Renal cortical epithelial cell (primary cell): Measurements from ENCODE around the gene AZI2. TPM values are rescaled to one million over a fixed set of nuclear protein-coding genes. Genes with fewer than 3 reads are reported as not detected.
A peak's percentile ranks its signal among the peaks of the same experiment; 100 is the strongest.

Experiments
- DNase-seq: peaks from one replicate; pipeline ENCODE4 v3.0.0-alpha.2; 2011; ENCODE audit warnings: low read depth
- total RNA-seq: library from RNA; depleted of rRNA; stranded (reverse); fragments of >200 nt; gene quantifications from 2 replicates; pipeline ENCODE4 v1.2.3, GENCODE V29; 2014

The AZI2 gene
- total RNA-seq, 1 donor from 2014 or later, result 114 TPM

DNA sequence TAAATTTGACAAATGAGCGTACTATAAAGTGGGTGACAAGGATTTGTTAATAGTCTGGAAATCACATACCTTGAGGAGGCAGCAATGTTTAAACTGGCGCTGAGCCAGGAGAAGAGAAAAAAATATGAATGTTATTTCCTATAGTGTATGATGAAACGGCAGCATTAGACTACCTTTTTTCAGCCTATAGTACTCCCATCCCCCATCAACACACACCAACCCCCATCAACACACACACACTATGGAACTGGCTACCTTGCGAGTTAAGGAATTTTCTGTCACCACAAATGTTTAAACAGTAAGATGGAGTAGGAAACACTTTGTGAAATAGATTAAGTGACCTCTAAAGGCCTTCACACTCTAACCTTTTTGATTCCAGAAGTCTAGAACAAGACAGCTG is 46.9 kb downstream of the AZI2 start:
- no peak for DNase-seq

- no peak for DNase-seq
Observed at GRCh38 chr3:28300345-28300962, 48.2 kb downstream of the AZI2 start.

DNA sequence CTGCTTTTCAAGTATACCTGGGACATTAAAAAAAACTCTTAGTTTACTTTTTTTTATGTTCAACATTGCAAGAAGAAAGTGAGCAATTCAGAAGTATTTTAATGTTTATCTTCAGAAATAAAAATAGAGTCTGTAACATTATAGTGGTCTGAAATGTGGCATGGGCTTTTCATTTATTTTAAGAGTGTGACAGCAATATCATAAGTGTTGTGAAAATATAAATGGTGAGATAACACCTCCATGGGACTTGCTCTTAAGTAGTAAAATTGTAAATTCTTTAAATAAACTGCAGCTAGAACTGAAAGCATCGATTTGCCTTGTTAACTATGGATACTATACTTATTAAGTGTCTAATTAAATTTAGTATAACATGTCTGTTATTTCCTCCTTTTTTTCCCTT is 48.9 kb downstream of the AZI2 start:
- DNase-seq, result no peak

DNA sequence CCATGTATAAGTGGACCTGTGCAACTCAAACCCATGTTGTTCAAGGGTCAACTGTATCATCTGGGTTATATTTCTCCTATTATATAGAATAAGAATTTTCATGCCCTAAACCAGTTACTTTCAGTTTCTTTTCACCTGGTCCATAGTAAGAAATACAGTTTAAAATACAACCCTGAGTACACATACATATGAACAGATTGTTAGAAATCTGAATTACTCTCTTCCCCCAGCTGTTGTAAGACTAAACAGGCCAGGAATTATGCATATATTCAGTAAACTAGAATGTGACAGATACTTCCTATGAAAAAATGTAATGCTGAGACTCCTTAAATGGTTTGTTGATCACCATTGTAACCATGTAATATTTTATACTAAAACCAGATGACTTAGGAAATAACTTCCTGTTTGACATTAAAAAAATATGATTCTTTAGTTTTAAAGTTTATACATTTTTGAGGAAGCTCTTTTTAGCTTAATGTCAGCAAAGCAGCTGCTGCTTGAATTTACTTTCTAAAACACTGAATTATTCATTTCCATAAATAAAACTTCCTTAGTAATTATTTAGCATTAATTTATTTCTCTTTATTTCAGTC is 52.6 kb downstream of the AZI2 start:
- DNase-seq, result no peak

DNA sequence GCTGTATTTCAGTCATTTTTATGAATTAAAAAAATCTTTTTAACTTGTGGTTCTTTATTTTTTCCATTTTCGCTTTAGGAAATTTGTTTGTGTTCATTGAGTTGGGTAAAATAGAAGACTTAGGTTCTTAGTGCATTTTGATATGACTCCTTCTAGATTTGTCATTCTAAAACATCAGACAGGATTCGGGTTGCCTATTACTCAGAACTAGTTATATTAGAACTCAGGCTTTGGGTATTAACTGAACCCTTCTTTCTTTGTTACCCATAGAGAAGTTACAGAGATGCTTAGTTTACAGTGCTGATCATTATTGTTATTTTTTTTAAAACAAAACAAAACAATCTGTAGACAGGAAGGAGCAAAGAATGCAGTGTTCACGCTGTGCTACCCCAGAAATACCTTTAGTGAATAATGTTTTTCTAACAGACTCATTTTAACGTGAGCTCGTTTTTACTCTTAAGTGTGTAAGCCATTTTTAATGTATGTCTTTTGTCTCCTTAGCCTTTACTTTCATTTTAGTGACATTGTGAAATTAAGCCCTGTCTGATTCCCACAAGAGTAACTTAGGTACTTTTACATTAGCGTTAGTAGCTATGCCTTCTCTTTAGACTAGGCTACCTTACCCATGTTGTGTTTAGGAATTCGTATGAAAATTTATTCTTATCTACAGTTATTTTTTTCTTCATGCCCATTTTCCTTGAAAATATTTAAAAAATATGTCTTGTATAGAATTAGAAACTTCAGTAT is 53.8 kb downstream of the AZI2 start:
- no peak for DNase-seq

DNA sequence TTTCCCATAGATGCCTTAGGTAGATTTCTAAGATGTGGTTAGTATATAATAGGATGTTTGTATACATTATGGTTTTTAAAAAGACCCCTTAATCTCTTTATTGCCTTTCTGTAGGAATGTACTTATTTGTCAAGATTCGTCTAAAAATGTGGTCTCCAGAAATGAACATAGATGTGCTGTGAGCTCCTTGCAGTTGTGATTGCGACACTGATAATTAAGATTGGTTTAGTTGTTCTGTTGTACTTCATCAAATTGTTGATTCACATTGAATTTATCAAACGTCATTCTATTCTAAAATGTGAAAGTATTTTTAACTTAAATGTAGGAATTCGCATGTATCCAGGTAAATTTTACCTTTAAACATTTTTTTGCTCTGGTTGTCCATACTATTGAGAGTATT is 56.0 kb downstream of the AZI2 start:
- no peak for DNase-seq

DNA sequence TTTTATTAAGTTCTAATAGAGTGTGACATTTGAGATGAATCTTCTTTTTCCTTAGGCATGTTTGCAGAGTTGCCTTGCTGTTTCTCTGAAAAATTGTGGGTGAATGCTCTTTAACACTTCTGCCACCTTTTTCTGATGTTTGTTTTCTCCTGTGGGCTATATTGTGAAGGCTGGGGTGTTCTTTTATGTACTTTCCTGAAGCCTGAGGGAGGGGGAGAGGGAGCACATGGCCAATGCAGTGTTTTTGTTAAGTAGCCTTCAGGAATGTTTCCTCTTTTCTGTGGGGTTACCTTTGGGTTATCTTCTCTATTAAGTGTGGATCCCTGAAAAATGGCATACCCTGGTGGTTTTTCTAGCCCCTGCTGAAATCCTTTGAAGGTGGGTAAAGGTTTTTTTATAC is 57.0 kb downstream of the AZI2 start:
- no peak for DNase-seq

- DNase-seq, result no peak
Observed at GRCh38 chr3:28290863-28291300, 57.7 kb downstream of the AZI2 start.

GRCh38 chr3:28287046-28287445 is 61.6 kb downstream of the AZI2 start:
- DNase-seq, result no peak

DNA sequence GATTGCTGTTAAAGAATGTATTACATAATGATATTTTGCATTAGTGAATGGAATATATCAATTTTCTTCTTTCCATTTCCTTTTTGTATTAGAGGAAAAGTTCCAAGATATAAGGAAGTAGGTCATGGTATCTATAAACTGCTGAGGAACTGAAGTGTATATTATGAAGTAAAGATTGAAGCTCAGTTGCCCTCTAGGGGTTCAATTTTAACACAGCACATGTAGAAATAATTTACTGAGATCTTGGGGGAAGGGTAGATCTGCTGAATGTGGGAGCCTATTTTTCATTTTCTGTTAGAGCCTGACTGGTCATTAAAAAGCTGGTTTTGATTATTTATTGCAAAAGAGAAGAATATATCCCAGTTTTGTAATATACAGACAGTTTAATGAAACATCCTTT is 62.0 kb downstream of the AZI2 start:
- peak; percentile 55 for DNase-seq

DNA sequence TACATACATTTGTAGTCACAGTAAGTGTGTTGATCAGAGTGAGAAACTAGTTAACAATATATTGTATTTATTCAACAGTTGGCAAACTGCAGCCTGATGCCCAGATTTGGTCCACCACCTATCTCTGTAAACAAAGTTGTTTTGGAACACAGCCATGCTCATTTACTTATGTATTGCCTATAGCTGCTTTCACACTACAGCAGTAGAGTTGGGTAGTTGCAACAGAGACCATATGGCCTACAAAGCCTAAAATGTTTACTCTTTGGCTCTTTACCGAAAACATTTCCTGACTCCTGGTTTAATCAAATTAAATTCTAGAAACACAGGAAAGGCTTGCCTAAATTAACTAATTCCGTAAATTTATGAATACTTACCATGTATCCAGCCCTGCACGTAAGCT is 67.8 kb downstream of the AZI2 start:
- no peak for DNase-seq

DNA sequence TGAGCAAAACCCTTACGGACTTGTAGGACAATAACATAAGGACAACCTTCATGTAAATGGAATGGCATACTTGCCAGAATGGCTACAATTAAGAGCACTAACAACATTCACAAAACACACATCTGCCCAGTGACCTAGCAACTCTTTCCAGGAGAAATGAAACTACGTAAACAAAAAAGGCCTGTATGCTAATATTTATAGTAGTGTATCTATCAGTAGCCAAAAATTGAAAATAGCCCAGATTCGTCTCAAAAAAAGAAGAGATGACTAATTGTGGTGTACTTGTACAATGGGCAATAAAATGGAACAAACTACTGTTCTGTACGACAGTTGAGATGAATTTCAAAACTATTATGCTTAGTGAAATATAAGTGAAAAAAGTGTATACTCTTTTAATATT is 68.9 kb downstream of the AZI2 start:
- no peak for DNase-seq

GRCh38 chr3:28278918-28279317 is 69.7 kb downstream of the AZI2 start:
- DNase-seq, result peak; percentile 60

DNA sequence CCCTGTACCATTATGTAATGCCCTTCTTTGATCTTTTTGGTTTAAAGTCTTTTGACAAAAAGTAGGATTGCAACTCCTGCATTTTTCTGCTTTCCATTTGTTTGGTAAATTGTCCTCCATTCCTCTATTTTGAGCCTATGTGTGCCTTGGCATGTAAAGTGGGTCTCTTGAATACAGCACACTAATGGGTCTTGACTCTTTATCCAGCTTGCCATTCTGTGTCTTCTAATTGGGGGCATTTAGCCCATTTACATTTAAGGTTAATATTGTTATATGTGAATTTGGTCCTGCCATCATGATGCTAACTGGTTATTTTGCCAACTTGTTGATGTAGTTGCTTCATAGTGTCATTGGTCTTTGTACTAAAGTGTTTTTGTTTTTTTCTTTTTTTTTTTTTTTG is 74.8 kb downstream of the AZI2 start:
- DNase-seq, result no peak

Other genes with a start within 250 kb of the AZI2 start
- 1.9 and 5.2 TPM in 2 replicates for gene CMC1, start 107.2 kb downstream of the AZI2 start, total RNA-seq
- 0.70 and 0.87 TPM in 2 replicates for gene ZCWPW2, start 103 bp downstream of the AZI2 start, total RNA-seq